Activated naive CD4-positive, alpha-beta T cell treated with anti-CD3 and anti-CD28 coated beads, Interleukin-2, amount 50 U/mL, for 16 hours (primary cell): ENCODE results near the gene MAGI2.

ENCODE experiments used
- DNase-seq: peaks from one replicate; pipeline ENCODE4 v3.0.0-alpha.2; 2020

MAGI2 gene

GRCh38 chr7:79298145-79298760, 155.2 kb downstream of the MAGI2 start:
- no peak for DNase-seq

DNA sequence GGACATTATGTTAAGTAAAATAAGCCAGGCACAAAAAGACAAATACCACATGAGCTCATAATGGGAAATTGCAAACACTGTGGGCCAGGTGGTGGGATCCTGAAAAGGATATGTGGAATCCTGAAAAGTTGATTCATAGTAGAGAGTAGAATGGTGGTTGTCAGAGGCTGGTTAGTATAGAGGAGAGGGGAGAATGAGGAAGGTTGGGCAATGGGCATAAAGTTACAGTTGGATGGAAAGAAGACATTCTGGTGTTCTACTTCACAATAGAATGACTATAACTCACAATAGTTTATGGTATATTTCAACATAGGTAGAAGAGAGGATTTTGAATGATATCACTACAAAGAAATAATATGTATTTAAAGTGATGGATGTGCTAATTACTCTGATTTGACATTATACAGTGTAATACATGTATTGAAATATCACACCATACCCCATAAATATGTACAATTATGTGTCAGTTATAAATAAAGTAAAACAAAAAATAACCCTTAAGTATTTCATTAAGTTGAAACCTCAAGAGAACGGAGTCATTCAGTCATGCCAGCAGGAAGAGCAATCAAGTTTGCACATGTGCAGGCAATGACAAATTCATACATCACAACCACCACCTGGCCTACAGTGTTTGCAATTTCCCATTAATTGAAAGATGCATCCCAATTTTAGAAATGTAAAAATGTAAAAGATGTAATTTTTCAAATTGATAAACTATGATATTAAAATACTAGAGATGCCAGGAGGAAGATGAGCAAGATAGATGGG, 156.7 kb downstream of the MAGI2 start:
- no peak for DNase-seq

- no peak for DNase-seq
Measured at GRCh38 chr7:79293655-79294142, 159.8 kb downstream of the MAGI2 start.

DNA sequence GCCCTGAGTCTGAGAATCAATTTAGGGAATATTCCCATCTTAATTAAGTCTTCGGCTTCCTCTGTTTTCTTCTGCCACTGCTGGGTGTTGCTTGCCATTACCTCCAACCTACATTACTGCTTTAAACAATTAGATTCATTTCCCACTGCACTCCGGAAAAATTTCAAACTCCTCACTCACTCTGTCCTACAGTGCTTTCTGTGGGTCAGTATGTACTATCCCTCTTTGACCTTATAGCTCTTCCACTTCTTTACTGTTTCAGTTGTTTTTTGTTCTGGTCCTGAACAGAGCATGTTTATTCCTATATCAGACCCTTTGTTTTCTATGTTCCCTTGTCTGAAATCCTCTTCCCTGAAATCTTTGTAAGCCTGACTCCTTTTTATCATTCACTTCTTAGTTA, 160.6 kb downstream of the MAGI2 start:
- DNase-seq: no peak

- DNase-seq: no peak
Measured at GRCh38 chr7:79291498-79291865, 162.0 kb downstream of the MAGI2 start.

GRCh38 chr7:79290841-79291497, 162.5 kb downstream of the MAGI2 start:
- DNase-seq: no peak

GRCh38 chr7:79290398-79290797, 163.1 kb downstream of the MAGI2 start:
- no peak for DNase-seq

- DNase-seq: no peak
Measured at GRCh38 chr7:79288655-79289054, 164.8 kb downstream of the MAGI2 start.

GRCh38 chr7:79287981-79288380, 165.5 kb downstream of the MAGI2 start:
- no peak for DNase-seq

DNA sequence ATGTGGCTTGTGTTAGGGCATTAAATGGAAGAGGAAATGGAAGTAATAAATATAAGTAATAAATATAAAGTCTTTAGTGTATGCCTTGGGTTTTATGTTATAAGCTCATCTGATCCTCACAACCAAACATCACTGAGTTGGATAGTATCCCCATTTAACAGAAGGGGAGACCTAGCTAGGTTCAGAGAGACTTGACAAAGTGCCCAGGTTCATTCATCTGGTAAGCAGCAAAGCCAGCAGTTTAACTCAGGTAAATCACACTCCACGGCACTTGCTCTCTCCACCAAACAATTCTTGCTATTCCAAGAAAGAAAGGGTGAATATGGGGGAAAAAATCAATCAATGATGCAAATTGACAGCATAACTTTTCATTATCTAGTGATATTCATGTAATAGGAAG, 167.3 kb downstream of the MAGI2 start:
- DNase-seq: no peak

- DNase-seq: no peak
Measured at GRCh38 chr7:79285756-79286155, 167.7 kb downstream of the MAGI2 start.

- no peak for DNase-seq
Measured at GRCh38 chr7:79284211-79284610, 169.3 kb downstream of the MAGI2 start.

GRCh38 chr7:79282882-79283602, 170.4 kb downstream of the MAGI2 start:
- DNase-seq: no peak

DNA sequence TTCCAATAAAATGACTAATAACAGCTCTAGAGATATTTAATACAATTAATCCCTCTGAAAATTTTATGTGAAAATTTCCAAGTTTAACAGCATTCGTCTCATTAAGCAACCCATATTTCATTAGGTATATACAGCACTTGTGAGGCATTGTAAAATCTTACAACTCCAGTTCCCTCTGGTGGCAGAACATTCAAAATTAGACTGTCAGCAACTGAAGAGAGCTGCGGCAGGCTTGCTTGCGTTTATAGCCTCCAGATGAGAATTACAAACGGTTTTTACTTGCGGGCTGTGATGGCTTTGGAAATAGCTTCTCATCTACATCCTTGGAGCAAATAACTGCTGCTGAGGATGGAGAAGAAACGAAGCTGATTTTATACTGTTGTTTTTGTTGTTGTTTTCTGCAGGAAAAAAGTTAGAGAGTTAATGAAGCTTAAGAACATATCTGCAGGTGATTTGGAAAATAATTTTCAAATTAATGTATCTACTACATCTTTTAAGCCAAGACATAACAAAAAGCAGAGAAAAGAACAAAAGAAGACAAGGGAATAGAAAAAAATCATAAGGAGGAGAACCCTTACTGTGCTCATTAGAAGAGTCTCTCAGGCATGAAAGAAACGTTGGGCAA, 171.3 kb downstream of the MAGI2 start:
- DNase-seq: no peak

DNA sequence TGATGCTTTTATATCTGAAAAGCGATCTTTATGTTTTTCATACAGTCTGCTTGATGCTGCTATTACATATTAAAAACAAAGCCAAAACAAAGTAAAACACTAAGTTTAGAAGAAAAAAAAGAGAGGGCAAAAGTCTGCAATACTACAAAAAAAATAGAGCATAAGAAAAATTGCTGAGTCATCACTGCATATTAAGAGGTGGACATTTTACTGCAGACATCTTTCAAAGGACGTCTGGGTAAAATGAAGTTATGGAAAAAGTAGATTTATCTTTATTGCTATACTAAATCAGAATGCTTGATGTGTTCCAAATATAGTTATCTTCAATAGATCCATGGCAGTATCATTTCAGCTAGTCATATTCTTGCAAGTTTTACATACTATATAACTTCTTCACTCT, 172.0 kb downstream of the MAGI2 start:
- DNase-seq: no peak

- no peak for DNase-seq
Measured at GRCh38 chr7:79272938-79273337, 180.5 kb downstream of the MAGI2 start.

DNA sequence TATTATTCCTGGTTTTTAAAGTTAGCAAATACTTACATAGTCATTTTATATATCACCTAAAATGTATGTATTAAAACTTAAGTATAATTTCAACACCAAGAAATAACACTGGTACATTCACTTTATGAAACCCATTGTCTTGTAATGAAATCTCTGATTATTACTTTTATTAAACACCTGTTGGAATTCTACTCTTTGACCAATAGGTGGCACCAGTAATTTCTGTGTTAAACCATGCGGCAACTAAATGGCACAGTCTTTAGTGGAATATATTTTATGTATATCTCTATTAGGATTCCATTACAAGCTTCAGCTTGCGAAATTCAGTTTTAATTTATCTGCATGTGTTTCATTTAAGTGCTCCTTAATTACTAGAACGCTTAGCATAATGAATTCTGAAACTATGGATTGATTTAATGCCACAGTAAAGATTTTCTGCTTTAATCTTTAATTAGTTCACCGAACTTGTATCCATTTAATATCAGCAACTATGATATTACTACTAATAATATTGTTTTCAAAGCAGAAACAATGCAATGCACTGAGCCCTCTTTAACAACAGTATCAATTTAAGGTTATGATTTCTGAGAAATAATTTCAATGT, 181.3 kb downstream of the MAGI2 start:
- no peak for DNase-seq

DNA sequence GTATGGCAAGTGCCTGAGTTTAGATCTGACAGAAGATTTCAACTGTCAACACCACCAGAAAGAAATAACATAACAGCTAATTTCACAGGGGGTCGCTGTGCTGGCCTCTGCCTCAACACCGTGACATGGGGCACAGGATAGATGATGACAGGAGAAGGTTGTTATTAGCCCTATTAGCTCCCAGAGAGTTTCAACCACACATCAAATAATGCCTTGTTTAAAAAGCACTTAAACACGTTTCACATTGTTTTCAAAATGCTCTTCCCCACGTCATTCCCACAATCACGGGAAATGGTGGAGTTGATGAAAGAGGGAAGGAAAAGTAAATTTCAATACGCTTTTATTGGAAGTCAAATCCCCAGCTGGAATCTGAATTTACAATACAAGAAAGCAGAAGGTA, 184.7 kb downstream of the MAGI2 start:
- no peak for DNase-seq

GRCh38 chr7:79258826-79259225, 194.6 kb downstream of the MAGI2 start:
- DNase-seq: no peak

GRCh38 chr7:79257959-79258358, 195.5 kb downstream of the MAGI2 start:
- DNase-seq: no peak

DNA sequence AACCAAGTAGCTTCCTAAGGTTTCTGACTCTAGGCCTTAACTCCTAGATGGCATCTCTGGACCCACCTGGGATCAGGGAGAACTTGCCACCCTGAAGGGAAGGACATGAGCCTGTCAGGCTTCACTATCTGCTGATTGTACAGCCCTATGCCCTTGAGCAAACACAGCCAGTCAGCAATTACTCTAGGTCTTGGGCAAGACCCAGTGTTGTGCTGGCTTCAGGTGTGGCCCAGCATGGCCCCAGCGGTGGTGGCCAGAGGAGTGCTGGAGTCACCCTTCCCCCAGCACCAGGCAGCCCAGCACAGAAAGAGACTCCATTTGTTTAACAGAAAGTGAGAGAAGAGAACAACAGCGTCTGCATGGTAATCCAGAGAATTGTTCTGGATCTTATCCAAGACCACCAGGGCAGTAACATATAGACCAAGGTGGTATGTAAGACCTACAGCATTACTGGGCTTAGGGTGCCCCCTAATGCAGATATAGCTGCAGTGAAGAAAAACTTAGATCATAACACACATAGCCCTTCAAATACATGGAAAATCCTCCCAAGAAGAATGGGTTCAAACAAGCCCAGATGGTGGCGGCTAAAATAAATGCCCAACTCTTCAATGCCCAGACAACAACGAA, 207.7 kb downstream of the MAGI2 start:
- DNase-seq: no peak

GRCh38 chr7:79244482-79244881, 209.0 kb downstream of the MAGI2 start:
- no peak for DNase-seq
